Heart left ventricle (tissue), 16 donors: ENCODE data around the gene NKAIN2. TPM values are rescaled to one million over a fixed set of nuclear protein-coding genes. Genes with fewer than 3 reads are reported as not detected.

Source experiments
- ATAC-seq, 4 donors: fragments of 200-7000 bp; cut with Tn5 transposase; one replicate each; pipeline ENCODE4 v1.9.1; 2020 to 2022; ENCODE audit warnings: moderate library complexity in 4 of 4, mild to moderate bottlenecking in 3 of 4, moderate number of reproducible peaks in 1 of 4
- DNase-seq, 5 donors: peaks; one replicate each; pipeline ENCODE4 v3.0.0-alpha.2; 2020
- H3K27ac ChIP-seq, 12 donors: fragments of 200-600 bp; sonication (generic) in 4 of 12; one replicate each; pipeline versions ENCODE4 v1.5.0 to v1.8.0; 2016 to 2022; ENCODE audit warnings: mild to moderate bottlenecking in 2 of 12
- H3K27me3 ChIP-seq, 9 donors: fragments of 200-600 bp; sonication (generic) in 2 of 9; one replicate each; pipeline versions ENCODE4 v1.5.1 to v1.8.0; 2016 to 2022; ENCODE audit warnings: mild to moderate bottlenecking in 3 of 9
- H3K36me3 ChIP-seq, 9 donors: fragments of 200-600 bp; sonication (generic) in 2 of 9; one replicate each; pipeline versions ENCODE4 v1.5.0 to v1.8.0; 2018 to 2022; ENCODE audit warnings: mild to moderate bottlenecking in 2 of 9
- H3K4me1 ChIP-seq, 12 donors: fragments of 200-600 bp; sonication (generic) in 4 of 12; one replicate each; pipeline versions ENCODE4 v1.5.0 to v1.8.0; 2016 to 2022; ENCODE audit warnings: mild to moderate bottlenecking in 3 of 12
- H3K4me3 ChIP-seq, 12 donors: fragments of 200-600 bp; sonication (generic) in 4 of 12; one replicate each; pipeline versions ENCODE4 v1.5.0 to v1.8.0; 2017 to 2022; ENCODE audit warnings: mild to moderate bottlenecking in 9 of 12, moderate library complexity in 4 of 12
- H3K9me3 ChIP-seq, 12 donors: fragments of 200-600 bp; sonication (generic) in 4 of 12; one replicate each; pipeline versions ENCODE4 v1.5.0 to v1.8.0; 2016 to 2022; ENCODE audit warnings: mild to moderate bottlenecking in 1 of 12
- CTCF ChIP-seq, 12 donors: fragments of 200-600 bp; sonication (generic) in 4 of 12; IDR thresholded peaks; one replicate each; pipeline versions ENCODE4 v1.5.0 to v1.8.0; 2018 to 2022; ENCODE audit warnings: antibody characterized with exemption in 12 of 12, mild to moderate bottlenecking in 5 of 12
- POLR2A ChIP-seq, 2 donors: fragments of 450-650 bp; IDR thresholded peaks; one replicate each; pipeline ENCODE4 v1.6.1; 2017; ENCODE audit warnings: antibody characterized with exemption in 2 of 2, mild to moderate bottlenecking in 2 of 2, moderate library complexity in 2 of 2
- WGBS, 4 donors: extraction: QIAGEN DNeasy Blood & Tissue Kit in 2 of 4; methylation state at CpG; one replicate each; pipeline versions ENCODE4 v1.1.5 to v1.1.7; 2013 to 2018; 5-methylcytosine and 5-hydroxymethylcytosine counted together
- intact Hi-C, 10 donors: fragments of 100-400 bp; cut with DNase I; formaldehyde crosslinking; loops; one replicate each; pipeline versions ENCODE4 v1.11.1 to v1.14.2; 2022
- polyA plus RNA-seq, 2 donors: library from polyadenylated mRNA; stranded (reverse); fragments of 200-250 nt; gene quantifications; one replicate each; pipeline ENCODE4 v1.2.3, GENCODE V29; 2013
- total RNA-seq, 9 donors: library from RNA; depleted of rRNA in 2 of 9; stranded (reverse); fragments of >200 nt in 2 of 9; fragmentation: NEBNext Ultra II Directional in 3 of 9; extraction: Animal tissue kit (Norgen Biotek cat#: 25700) in 3 of 9; gene quantifications; one replicate each; pipeline versions ENCODE4 v1.1.0 to v1.2.4, GENCODE V29; 2016 to 2023
- donor health status: ischemic (EF 13 %, LVEDD 7.1; RV severe dilation, severe dysfunction).
- donor health status: healthy with polysubstance abuse.
- donor health status: DM: no; HTN: yes; CAD: no.
- donor health status: DM: no; HTN: no; CAD: no.
- donor health status: ischemic (EF 25% LVEDD 6.9; RV normal size, moderate dysfunction).
- donor health status: ischemic (EF 25% LVEDD 5.7; RV mildly dilated, moderate dysfunction).
- donor health status: healthy.
- donor health status: DM: yes; HTN: yes; CAD: no.
- donor health status: ischemic (EF 35%, LVEDD 5.7; RV mildly dilated, moderate dysfunction).
- donor health status: nonischemic (EF 11% LVEDD 7.7; RV severe dilation, severe dysfunction).
- donor health status: DM: yes; HTN: yes; CAD: no.
- donor health status: PGD.
- donor health status: ischemic (EF 29% LVEDD 5.4; RV normal size, mild dysfunction).
- donor health status: nonischemic (EF 23%, LVEDD 6.1; RV moderate dilation, normal function).

Gene NKAIN2
- total and polyA plus RNA-seq, 11 donors = 0.19 to 0.83 (median 0.33) TPM; not detected in 2

- DNase-seq = no peak
- intact Hi-C loops = no loop called here
- no peak overlapping the region for H3K4me3 ChIP-seq
- no peaks in the 10 kb centered on the region for H3K9me3 ChIP-seq
- H3K4me1 ChIP-seq = no peaks in the 10 kb centered on the region
- 70 to 81% (median 76%) methylated on average over 2 of the region's 2 CpGs for WGBS, 4 donors
- H3K27me3 ChIP-seq = no peaks in the 10 kb centered on the region
- H3K36me3 ChIP-seq = no peaks in the 10 kb centered on the region
- ATAC-seq = no peak
- H3K27ac ChIP-seq = no peak overlapping the region
- TF ChIP-seq CTCF (IDR thresholded peaks at IDR 0.05) (no peak), POLR2A (IDR thresholded peaks at IDR 0.05) (no peak)
These were observed 320.0 kb downstream of the NKAIN2 start for GRCh38 chr6:124123617-124124209.

- DNase-seq = no peak
- no peak for ATAC-seq
- H3K4me3 ChIP-seq = no peak overlapping the region
- 75 to 87% (median 82%) methylated on average over 4 of the region's 4 CpGs for WGBS, 4 donors
- H3K27me3 ChIP-seq = no peaks in the 10 kb centered on the region
- peaks cover 0 to 19% (median 3%) of the 10 kb centered on the region in 12 donors for H3K9me3 ChIP-seq
- H3K36me3 ChIP-seq = no peaks in the 10 kb centered on the region
- intact Hi-C loops = no loop called here
- H3K27ac ChIP-seq = no peak overlapping the region
- TF ChIP-seq CTCF (IDR thresholded peaks at IDR 0.05) (no peak), POLR2A (IDR thresholded peaks at IDR 0.05) (no peak)
- no peaks in the 10 kb centered on the region for H3K4me1 ChIP-seq
These were observed 327.6 kb downstream of the NKAIN2 start for GRCh38 chr6:124131259-124131658.

- ATAC-seq = no peak
- H3K27ac ChIP-seq = no peak overlapping the region
- peaks cover 0 to 21% (median 3%) of the 10 kb centered on the region in 12 donors for H3K9me3 ChIP-seq
- H3K36me3 ChIP-seq = no peaks in the 10 kb centered on the region
- intact Hi-C loops = no loop called here
- no peaks in the 10 kb centered on the region for H3K27me3 ChIP-seq
- H3K4me1 ChIP-seq = no peaks in the 10 kb centered on the region
- TF ChIP-seq CTCF (IDR thresholded peaks at IDR 0.05) (no peak), POLR2A (IDR thresholded peaks at IDR 0.05) (no peak)
- H3K4me3 ChIP-seq = no peak overlapping the region
- no peak for DNase-seq
These were observed 328.1 kb downstream of the NKAIN2 start for GRCh38 chr6:124131779-124132178.

GRCh38 chr6:124132256-124132655 is 328.6 kb downstream of the NKAIN2 start:
- WGBS, 4 donors = 83 to 90% (median 87%) methylated on average over 2 of the region's 2 CpGs
- intact Hi-C loops = no loop called here
- no peak for ATAC-seq

More at GRCh38 chr6:124132256-124132655, 328.6 kb downstream of the NKAIN2 start:
- peaks cover 0 to 22% (median 3%) of the 10 kb centered on the region in 12 donors for H3K9me3 ChIP-seq
- no peaks in the 10 kb centered on the region for H3K4me1 ChIP-seq
- no peaks in the 10 kb centered on the region for H3K27me3 ChIP-seq
- H3K27ac ChIP-seq = no peak overlapping the region
- DNase-seq = no peak
- no peak overlapping the region for H3K4me3 ChIP-seq
- no peak for TF ChIP-seq POLR2A (IDR thresholded peaks at IDR 0.05)
- no peak for TF ChIP-seq CTCF (IDR thresholded peaks at IDR 0.05)
- H3K36me3 ChIP-seq = no peaks in the 10 kb centered on the region
